ENCODE results near the gene HTT-AS.

The HTT-AS gene

DNA sequence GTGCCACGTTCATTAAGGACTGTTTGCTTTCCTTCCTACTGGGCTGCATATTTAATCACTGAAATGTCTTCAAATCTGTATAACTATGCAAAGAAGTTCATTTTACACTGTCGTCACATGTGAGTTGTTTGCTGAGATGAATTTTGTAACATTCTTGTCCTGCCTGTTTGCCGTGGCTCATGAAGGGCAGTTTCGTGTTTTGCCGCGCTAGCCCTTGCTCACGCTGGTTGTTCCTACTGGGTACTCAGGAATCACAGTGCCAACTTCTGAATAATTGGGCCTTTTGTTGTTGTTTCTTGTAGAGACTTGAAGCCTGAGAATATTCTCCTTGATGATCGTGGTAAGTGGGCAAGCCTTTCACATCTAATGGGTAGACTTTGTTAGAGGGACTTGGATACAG lies 52.2 kb downstream of the HTT-AS start:
- H3K79me2 ChIP-seq (ENCODE audit: insufficient read depth, low read depth) = no peaks in the 10 kb centered on the region
- no peak overlapping the region for H2AFZ ChIP-seq (ENCODE audit: low read depth)
- no peaks in the 10 kb centered on the region for H3K27me3 ChIP-seq (ENCODE audit: insufficient read depth, low read depth)
- no peaks in the 10 kb centered on the region for H3K4me1 ChIP-seq (ENCODE audit: low read depth, poor library complexity, severe bottlenecking)
- H3K9ac ChIP-seq = no peak overlapping the region
- H4K20me1 ChIP-seq (ENCODE audit: insufficient read depth) = no peaks in the 10 kb centered on the region
- no peaks in the 10 kb centered on the region for H3K36me3 ChIP-seq (ENCODE audit: insufficient read depth)
- H3K27ac ChIP-seq = no peak overlapping the region
- no peak overlapping the region for H3K4me3 ChIP-seq (IDR thresholded peaks at IDR 0.05; ENCODE audit: insufficient read depth, low read depth, low read length)
- TF ChIP-seq, protein P1, sequence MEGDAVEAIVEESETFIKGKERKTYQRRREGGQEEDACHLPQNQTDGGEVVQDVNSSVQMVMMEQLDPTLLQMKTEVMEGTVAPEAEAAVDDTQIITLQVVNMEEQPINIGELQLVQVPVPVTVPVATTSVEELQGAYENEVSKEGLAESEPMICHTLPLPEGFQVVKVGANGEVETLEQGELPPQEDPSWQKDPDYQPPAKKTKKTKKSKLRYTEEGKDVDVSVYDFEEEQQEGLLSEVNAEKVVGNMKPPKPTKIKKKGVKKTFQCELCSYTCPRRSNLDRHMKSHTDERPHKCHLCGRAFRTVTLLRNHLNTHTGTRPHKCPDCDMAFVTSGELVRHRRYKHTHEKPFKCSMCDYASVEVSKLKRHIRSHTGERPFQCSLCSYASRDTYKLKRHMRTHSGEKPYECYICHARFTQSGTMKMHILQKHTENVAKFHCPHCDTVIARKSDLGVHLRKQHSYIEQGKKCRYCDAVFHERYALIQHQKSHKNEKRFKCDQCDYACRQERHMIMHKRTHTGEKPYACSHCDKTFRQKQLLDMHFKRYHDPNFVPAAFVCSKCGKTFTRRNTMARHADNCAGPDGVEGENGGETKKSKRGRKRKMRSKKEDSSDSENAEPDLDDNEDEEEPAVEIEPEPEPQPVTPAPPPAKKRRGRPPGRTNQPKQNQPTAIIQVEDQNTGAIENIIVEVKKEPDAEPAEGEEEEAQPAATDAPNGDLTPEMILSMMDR (conservative IDR thresholded peaks at IDR 0.05; ENCODE audit: low read depth, low read length) = no peak
- H3K4me2 ChIP-seq = no peak overlapping the region

DNA sequence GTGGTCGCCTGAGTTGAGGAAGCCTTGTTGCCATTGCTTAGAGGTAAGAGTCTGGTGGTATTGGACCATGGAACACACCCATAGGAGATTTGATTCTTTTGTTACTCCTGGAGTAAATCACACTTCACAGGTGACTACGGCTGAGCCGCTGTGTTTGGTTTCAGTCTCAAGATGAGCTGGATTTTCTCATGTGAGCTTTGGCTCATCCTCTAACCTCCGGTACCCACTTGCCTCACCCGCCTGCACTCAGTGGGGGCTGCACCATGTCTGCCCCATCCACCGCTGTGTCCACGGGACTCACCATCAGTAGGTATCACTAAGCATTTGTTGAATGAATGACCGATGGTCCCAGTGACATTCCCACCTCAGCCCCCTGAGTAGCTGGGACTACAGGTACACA lies 52.7 kb downstream of the HTT-AS start:
- H3K79me2 ChIP-seq (ENCODE audit: insufficient read depth, low read depth) = no peaks in the 10 kb centered on the region
- H3K27me3 ChIP-seq (ENCODE audit: insufficient read depth, low read depth) = no peaks in the 10 kb centered on the region
- no peaks in the 10 kb centered on the region for H3K4me1 ChIP-seq (ENCODE audit: low read depth, poor library complexity, severe bottlenecking)
- no peak overlapping the region for H2AFZ ChIP-seq (ENCODE audit: low read depth)
- H3K36me3 ChIP-seq (ENCODE audit: insufficient read depth) = no peaks in the 10 kb centered on the region
- H3K4me3 ChIP-seq (IDR thresholded peaks at IDR 0.05; ENCODE audit: insufficient read depth, low read depth, low read length) = no peak overlapping the region
- no peaks in the 10 kb centered on the region for H4K20me1 ChIP-seq (ENCODE audit: insufficient read depth)
- H3K27ac ChIP-seq = no peak overlapping the region
- TF ChIP-seq, protein P1 (conservative IDR thresholded peaks at IDR 0.05; ENCODE audit: low read depth, low read length) = no peak
- H3K4me2 ChIP-seq = no peak overlapping the region
- H3K9ac ChIP-seq = no peak overlapping the region

DNA sequence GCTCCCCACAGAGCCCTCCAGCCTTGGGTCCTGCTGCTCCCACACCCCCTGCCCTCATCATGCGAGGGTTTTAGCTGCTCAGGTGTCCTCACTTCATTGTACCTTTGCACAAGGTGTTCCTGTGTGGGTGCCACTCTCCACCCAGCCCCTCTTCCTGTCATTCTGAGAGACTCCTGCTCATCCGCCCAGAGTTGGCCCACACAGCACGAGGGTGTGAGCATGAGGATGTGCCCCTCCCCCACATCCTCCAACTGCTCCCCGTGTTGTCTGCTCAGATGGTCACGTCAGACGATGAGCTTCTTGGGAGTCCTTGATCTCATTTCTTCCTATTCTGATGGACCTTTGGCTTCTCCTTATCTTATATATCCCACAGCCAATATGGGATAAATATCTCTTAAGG lies 53.2 kb downstream of the HTT-AS start:
- no peaks in the 10 kb centered on the region for H3K79me2 ChIP-seq (ENCODE audit: insufficient read depth, low read depth)
- no peaks in the 10 kb centered on the region for H4K20me1 ChIP-seq (ENCODE audit: insufficient read depth)
- H3K36me3 ChIP-seq (ENCODE audit: insufficient read depth) = no peaks in the 10 kb centered on the region
- H3K4me2 ChIP-seq = no peak overlapping the region
- no peak overlapping the region for H2AFZ ChIP-seq (ENCODE audit: low read depth)
- no peak overlapping the region for H3K27ac ChIP-seq
- H3K4me1 ChIP-seq (ENCODE audit: low read depth, poor library complexity, severe bottlenecking) = no peaks in the 10 kb centered on the region
- no peaks in the 10 kb centered on the region for H3K27me3 ChIP-seq (ENCODE audit: insufficient read depth, low read depth)
- H3K4me3 ChIP-seq (IDR thresholded peaks at IDR 0.05; ENCODE audit: insufficient read depth, low read depth, low read length) = no peak overlapping the region
- no peak overlapping the region for H3K9ac ChIP-seq
- TF ChIP-seq, protein P1 (conservative IDR thresholded peaks at IDR 0.05; ENCODE audit: low read depth, low read length) = no peak

DNA sequence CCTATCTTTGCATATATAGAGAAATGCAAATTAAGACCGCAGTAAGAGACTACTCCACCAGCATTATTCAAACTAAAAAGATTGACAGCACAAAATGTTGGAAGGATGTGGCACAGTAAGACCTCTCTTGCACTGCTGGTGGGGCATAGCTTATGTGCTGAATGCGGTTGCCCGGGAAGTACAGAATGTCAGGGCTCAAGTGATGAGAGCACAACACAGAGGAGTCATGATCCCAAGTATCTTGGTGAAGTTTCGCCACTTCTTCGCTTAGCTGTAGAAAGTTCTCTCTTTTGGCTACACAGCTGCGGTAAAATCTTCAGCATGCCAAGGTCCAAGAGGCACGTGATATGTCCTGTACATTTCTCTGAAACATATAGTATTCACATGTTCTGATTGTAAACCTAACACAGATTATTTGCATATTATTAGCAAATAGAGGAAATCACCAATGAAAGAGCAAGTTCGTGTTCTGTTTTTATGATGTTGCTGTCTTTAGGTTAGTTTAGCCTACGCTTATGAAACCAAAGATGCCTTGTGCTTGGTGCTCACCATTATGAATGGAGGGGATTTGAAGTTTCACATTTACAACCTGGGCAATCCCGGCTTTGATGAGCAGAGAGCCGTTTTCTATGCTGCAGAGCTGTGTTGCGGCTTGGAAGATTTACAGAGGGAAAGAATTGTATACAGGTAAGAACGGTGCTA lies 55.0 kb downstream of the HTT-AS start:
- H3K4me1 ChIP-seq (ENCODE audit: low read depth, poor library complexity, severe bottlenecking) = no peaks in the 10 kb centered on the region
- H3K4me3 ChIP-seq (IDR thresholded peaks at IDR 0.05; ENCODE audit: insufficient read depth, low read depth, low read length) = no peak overlapping the region
- H3K9ac ChIP-seq = no peak overlapping the region
- H3K4me2 ChIP-seq = no peak overlapping the region
- no peak overlapping the region for H3K27ac ChIP-seq
- H3K27me3 ChIP-seq (ENCODE audit: insufficient read depth, low read depth) = no peaks in the 10 kb centered on the region
- TF ChIP-seq, protein P1 (conservative IDR thresholded peaks at IDR 0.05; ENCODE audit: low read depth, low read length) = no peak
- no peaks in the 10 kb centered on the region for H4K20me1 ChIP-seq (ENCODE audit: insufficient read depth)
- H2AFZ ChIP-seq (ENCODE audit: low read depth) = no peak overlapping the region
- H3K79me2 ChIP-seq (ENCODE audit: insufficient read depth, low read depth) = no peaks in the 10 kb centered on the region
- no peaks in the 10 kb centered on the region for H3K36me3 ChIP-seq (ENCODE audit: insufficient read depth)

Measured in KMS-11 (cell line).